Nephron (organoid): ENCODE measurements around the gene ZNF860.

Experiments used
- H3K27ac Mint-ChIP-seq, 3 experiments: 2 replicates each; pipeline ENCODE4 v1.8.0; 2020; ENCODE audit warnings: mixed read lengths in 3 of 3, mild to moderate bottlenecking in 2 of 3, moderate library complexity in 1 of 3
- H3K27me3 Mint-ChIP-seq: 2 replicates; pipeline ENCODE4 v1.8.0; 2021; ENCODE audit warnings: low read depth, mild to moderate bottlenecking, moderate library complexity, mixed read lengths
- H3K36me3 Mint-ChIP-seq: 2 replicates; pipeline ENCODE4 v1.8.0; 2020; ENCODE audit warnings: low read depth, mixed read lengths
- H3K4me1 Mint-ChIP-seq: 2 replicates; pipeline ENCODE4 v1.8.0; 2020; ENCODE audit warnings: mixed read lengths
- H3K4me3 Mint-ChIP-seq, 3 experiments: 2 replicates each; pipeline ENCODE4 v1.8.0; 2020; ENCODE audit warnings: mild to moderate bottlenecking in 3 of 3, mixed read lengths in 3 of 3, moderate library complexity in 2 of 3
- H3K9me3 Mint-ChIP-seq: 2 replicates; pipeline ENCODE4 v1.8.0; 2020; ENCODE audit warnings: mixed read lengths
- TF ChIP-seq, protein P1 (sequence below), 3 experiments: fragments of 200-600 bp; sonication (generic); IDR thresholded peaks; one replicate each; pipeline ENCODE4 v1.5.0; 2021; ENCODE audit warnings: antibody characterized with exemption in 3 of 3; ENCODE audit not compliant: unreplicated experiment in 3 of 3

The ZNF860 gene

DNA sequence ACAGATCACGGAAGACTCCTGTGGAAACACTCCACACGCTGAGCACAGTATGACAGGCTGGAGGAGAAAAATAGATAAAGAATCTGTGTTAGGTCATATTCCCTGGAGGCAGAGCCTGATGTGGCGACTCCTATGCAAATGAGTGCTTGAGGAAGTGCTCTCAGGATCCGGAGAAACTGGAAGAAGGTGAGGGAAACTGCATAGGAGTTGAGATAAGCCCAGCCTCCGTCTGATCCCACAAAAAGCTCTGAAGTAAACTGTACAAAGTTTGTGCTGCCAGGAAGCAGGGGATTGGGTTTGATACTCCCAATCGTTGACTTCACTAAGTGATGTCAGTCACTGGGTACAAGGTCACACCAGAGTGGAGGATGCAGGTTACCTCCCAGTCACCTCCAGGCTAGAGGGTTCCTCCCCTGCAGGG, 33.9 kb upstream of the ZNF860 start:
- Mint-ChIP-seq H3K4me3 (no peak overlapping the region), H3K9me3 (peaks cover 6% of the 10 kb centered on the region)

DNA sequence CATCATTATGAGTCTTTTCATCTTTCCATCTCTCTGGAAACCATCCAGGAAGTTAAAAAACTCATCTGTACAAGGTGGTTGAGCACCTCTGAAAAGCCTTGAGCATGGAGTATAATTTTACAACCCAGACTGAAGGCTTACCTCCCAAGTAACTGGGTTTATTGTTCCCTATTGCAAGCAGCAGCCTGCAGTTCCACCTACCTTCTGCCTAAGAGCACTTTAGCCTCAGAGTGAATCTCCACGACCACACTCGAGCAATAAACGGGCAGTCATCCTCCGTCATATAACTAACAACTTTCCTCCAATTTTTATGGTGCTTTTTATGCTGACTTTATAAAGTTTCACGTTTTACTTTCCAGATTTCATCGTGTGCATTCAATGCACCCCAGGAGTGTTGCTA, 33.3 kb upstream of the ZNF860 start:
- no peak overlapping the region for H3K4me3 Mint-ChIP-seq
- TF ChIP-seq, protein P1, sequence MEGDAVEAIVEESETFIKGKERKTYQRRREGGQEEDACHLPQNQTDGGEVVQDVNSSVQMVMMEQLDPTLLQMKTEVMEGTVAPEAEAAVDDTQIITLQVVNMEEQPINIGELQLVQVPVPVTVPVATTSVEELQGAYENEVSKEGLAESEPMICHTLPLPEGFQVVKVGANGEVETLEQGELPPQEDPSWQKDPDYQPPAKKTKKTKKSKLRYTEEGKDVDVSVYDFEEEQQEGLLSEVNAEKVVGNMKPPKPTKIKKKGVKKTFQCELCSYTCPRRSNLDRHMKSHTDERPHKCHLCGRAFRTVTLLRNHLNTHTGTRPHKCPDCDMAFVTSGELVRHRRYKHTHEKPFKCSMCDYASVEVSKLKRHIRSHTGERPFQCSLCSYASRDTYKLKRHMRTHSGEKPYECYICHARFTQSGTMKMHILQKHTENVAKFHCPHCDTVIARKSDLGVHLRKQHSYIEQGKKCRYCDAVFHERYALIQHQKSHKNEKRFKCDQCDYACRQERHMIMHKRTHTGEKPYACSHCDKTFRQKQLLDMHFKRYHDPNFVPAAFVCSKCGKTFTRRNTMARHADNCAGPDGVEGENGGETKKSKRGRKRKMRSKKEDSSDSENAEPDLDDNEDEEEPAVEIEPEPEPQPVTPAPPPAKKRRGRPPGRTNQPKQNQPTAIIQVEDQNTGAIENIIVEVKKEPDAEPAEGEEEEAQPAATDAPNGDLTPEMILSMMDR (IDR thresholded peaks at IDR 0.05; ENCODE audit: unreplicated experiment in 3 of 3), result no peak
- peaks cover 3% of the 10 kb centered on the region for H3K36me3 Mint-ChIP-seq
- peaks cover 24% of the 10 kb centered on the region for H3K4me1 Mint-ChIP-seq
- peak overlapping the region in 1 of 3 experiments; percentile 15 for H3K27ac Mint-ChIP-seq
- peaks cover 5% of the 10 kb centered on the region for H3K27me3 Mint-ChIP-seq
- H3K9me3 Mint-ChIP-seq, result peaks cover 6% of the 10 kb centered on the region

More for the DNA sequence above, 33.9 kb upstream of the ZNF860 start:
- Mint-ChIP-seq H3K27me3 (peaks cover 5% of the 10 kb centered on the region), H3K4me1 (peaks cover 24% of the 10 kb centered on the region), H3K27ac (no peak overlapping the region), H3K36me3 (peaks cover 3% of the 10 kb centered on the region)
- TF ChIP-seq, protein P1 (IDR thresholded peaks at IDR 0.05; ENCODE audit: unreplicated experiment in 3 of 3), result no peak

DNA sequence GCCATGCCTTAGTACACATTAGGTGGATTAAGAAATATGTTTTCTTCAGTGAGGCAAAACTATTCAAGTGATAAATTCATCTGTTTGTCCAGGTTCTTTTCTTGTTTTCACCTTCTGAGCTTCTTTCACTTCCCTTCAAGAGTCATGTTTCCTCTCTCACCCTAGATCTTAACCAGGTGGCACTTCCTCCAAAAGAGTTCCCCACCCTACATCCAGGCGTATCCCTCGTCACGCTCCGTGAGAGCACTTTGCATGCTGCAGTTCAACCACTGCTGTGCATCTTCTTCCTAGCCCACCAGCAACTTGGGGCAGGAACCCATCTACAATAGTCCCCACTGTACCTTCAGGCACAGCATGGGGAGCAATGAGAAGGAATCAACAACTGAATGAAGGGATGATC, 29.3 kb upstream of the ZNF860 start:
- TF ChIP-seq, protein P1 (IDR thresholded peaks at IDR 0.05; ENCODE audit: unreplicated experiment in 3 of 3), result no peak
- Mint-ChIP-seq H3K36me3 (peaks cover 6% of the 10 kb centered on the region), H3K4me1 (peaks cover 11% of the 10 kb centered on the region), H3K4me3 (no peak overlapping the region), H3K27me3 (no peaks in the 10 kb centered on the region), H3K27ac (no peak overlapping the region), H3K9me3 (peaks cover 15% of the 10 kb centered on the region)

DNA sequence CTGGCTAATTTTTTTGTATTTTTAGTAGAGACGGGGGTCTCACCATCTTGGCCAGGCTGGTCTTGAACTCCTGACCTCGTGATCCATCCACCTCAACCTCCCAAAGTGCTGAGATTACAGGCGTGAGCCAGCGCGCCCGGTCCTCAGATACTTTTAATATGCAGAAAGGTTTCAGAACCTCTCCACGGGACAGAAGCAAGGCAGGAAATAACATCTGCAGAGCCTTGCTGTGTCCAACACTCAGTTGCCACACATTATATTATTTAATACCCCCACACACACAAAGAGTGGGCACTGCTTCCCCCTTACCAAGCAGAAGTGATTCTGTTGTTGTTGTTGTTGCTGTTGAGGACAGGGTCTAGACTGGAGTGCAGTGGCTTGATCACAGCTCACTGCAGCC, 28.5 kb upstream of the ZNF860 start:
- H3K9me3 Mint-ChIP-seq, result peaks cover 15% of the 10 kb centered on the region
- H3K36me3 Mint-ChIP-seq, result peaks cover 6% of the 10 kb centered on the region
- TF ChIP-seq, protein P1 (IDR thresholded peaks at IDR 0.05; ENCODE audit: unreplicated experiment in 3 of 3), result no peak
- no peak overlapping the region for H3K4me3 Mint-ChIP-seq
- peaks cover 13% of the 10 kb centered on the region for H3K4me1 Mint-ChIP-seq
- H3K27me3 Mint-ChIP-seq, result no peaks in the 10 kb centered on the region
- H3K27ac Mint-ChIP-seq, result no peak overlapping the region

DNA sequence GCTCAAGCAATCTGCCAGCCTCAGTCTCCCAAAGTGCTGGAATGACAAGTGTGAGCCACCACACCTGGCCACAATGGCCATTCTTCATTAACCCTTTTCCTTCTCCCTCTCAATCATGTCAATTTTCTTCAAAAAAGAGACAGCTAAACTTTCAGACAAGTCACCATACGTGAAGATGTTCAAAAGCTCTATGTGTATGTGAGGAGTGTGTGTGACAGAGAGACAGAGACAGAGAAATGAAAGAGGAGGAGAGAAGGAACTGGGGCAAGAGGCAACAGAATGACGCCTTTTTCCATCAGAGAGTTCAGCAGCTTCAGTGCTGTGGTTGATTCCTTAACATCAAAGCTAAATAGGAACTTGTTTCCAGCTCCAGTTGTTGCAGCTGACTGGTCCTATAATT, 27.9 kb upstream of the ZNF860 start:
- Mint-ChIP-seq H3K9me3 (peaks cover 14% of the 10 kb centered on the region), H3K36me3 (peaks cover 6% of the 10 kb centered on the region), H3K4me3 (no peak overlapping the region), H3K27ac (no peak overlapping the region), H3K4me1 (peaks cover 13% of the 10 kb centered on the region), H3K27me3 (no peaks in the 10 kb centered on the region)
- TF ChIP-seq, protein P1 (IDR thresholded peaks at IDR 0.05; ENCODE audit: unreplicated experiment in 3 of 3), result no peak

DNA sequence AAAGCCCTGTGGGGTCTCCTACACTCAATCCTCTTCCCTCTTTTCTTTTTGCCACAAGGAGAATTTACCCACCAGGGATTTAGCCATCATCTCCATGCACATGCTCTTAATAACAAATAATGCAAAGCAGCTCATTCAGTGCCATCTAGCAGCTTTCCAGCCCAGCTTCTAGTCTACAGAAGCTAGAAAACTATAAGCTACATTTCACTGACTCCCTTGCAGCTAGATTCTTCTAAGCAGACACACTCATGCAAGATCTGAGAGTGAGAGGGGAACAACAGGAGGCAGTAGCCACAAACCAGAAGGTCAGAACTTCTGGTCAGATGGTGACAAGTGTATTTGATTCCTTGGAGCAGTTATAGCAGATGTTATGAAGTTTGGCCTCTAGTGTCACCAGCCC, 26.0 kb upstream of the ZNF860 start:
- Mint-ChIP-seq H3K36me3 (peaks cover 6% of the 10 kb centered on the region), H3K4me3 (no peak overlapping the region), H3K9me3 (peaks cover 11% of the 10 kb centered on the region), H3K27ac (no peak overlapping the region), H3K27me3 (no peaks in the 10 kb centered on the region), H3K4me1 (peaks cover 31% of the 10 kb centered on the region)
- TF ChIP-seq, protein P1 (IDR thresholded peaks at IDR 0.05; ENCODE audit: unreplicated experiment in 3 of 3), result no peak
